Right renal pelvis (tissue), 4 donors: ENCODE measurements around the gene ZEB2. TPM values are rescaled to one million over a fixed set of nuclear protein-coding genes. Genes with fewer than 3 reads are reported as not detected.

Source experiments
- DNase-seq, 4 donors: peaks; one replicate each; pipeline ENCODE4 v3.0.0-alpha.2; 2013; ENCODE audit warnings: low read depth in 4 of 4, low spot score in 3 of 4, missing footprints in 1 of 4
- polyA plus RNA-seq, 4 donors: library from polyadenylated mRNA; unstranded; fragments of 120-200 nt; gene quantifications; one replicate each; pipeline ENCODE4 v1.2.1, GENCODE V29; 2013; ENCODE audit not compliant: insufficient read length in 4 of 4

ZEB2 gene
- polyA plus RNA-seq, 4 donors = 113 to 148 (median 138) TPM

DNA sequence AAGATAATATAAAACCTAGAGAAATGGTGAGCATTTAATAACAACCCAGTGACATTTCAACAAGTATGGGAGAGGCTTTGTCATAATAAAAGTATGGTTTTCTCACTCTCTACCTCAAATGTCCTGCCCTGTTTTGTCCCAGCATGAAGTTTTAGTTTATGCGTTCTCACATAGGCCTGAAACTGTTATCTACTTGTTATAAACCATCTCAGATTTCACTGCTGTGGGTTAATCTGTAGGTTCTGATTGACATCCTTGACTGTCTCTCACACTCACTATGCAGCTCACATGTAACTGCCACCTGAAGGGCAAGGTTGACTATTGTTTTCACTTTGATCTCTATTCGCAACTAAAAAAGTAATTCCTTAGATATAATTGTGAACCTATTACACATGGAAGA is 44.9 kb downstream of the ZEB2 start:
- DNase-seq = no peak

GRCh38 chr2:144474017-144474416 is 45.9 kb downstream of the ZEB2 start:
- no peak for DNase-seq

DNA sequence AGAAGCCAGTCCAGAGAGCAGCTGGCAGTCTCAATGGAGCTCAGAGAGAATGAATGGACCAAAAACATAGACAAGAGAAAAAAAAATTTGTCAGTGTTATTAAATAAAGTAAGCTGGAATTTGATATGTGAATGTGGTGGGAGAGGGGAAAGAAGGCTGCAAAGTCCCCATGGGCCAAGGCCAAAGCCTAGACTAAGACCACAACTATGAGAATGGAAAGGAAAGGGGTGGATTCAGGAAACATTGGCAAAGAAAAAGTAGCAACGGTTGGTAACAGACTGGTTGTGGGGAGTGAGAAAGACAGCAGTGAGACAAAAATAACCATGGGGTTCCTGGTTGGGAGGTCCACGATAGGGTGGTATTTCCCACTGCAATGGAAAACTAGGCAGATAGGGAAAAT is 47.0 kb downstream of the ZEB2 start:
- DNase-seq = no peak

- no peak for DNase-seq
Observed at GRCh38 chr2:144472046-144472412, 47.9 kb downstream of the ZEB2 start.

DNA sequence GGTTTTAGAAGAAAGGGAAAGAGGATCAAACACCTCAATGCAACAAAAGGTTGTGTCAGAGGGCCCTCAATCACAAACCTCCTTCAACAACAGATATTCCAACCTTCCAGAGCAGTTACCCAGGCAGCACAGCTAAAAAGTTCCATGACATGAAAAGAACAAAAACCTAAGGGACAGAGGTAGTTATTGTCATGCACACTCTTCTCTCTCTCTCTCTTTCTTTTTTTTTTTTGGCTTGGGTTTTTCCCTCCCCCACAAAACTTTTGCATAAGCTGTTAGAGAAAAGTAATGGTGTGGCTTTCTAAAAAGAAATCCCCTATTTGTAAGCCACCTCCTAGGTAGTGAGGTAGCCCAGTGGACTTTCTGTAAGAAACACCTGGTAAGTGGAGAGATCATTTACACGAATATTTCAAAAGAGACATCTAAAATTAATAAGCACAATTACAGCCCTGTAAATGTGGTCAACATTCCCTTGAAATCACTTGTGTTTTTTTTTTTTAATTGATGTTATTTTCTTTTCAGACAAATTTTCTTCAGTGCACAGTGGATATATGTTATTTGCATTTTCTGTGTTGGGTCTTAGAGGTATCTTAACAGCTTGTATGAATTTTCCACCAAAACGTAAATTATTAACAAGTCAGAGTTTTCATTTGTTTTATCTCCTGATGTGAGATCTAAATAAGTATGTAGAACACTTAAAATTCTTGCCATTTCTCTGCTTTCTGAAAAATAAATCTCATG is 48.4 kb downstream of the ZEB2 start:
- DNase-seq = no peak

DNA sequence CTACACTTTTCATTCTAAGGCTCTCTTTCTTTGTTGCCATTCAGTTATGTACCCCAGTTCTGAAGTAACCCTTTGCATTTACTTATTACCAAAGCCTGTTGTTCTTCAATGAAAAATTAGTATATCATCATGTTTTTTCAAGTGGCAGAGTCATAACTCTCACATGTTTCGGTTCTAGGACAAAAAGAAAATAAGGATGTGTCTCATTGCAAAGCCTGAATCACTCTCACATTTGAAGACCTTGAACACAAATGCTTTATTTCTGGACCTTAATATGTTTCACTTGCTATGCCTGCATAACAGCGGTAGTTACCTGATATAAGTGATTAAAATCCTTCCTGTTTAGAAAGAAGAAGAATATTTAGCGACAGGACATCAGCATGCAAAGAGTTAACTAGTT is 49.1 kb downstream of the ZEB2 start:
- no peak for DNase-seq

GRCh38 chr2:144470334-144470733 is 49.6 kb downstream of the ZEB2 start:
- no peak for DNase-seq

DNA sequence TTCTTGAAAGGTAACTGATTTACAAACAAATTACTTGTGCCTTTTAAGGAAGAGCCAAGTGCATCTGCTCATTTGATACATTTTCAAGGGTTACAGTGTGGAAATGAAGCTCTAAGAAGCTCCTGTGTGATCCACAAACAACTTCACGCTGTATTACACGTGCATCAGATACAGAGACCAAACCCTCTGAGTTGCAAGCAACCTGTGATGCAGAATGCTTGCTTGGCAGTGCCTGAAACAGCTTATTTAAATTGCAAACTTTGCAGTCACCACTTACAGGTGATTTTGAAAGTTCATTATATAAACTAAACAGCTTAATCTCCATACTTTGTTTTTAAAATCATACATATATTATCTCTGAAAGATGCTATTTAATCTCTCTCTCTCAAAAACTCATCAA is 50.1 kb downstream of the ZEB2 start:
- DNase-seq = no peak

DNA sequence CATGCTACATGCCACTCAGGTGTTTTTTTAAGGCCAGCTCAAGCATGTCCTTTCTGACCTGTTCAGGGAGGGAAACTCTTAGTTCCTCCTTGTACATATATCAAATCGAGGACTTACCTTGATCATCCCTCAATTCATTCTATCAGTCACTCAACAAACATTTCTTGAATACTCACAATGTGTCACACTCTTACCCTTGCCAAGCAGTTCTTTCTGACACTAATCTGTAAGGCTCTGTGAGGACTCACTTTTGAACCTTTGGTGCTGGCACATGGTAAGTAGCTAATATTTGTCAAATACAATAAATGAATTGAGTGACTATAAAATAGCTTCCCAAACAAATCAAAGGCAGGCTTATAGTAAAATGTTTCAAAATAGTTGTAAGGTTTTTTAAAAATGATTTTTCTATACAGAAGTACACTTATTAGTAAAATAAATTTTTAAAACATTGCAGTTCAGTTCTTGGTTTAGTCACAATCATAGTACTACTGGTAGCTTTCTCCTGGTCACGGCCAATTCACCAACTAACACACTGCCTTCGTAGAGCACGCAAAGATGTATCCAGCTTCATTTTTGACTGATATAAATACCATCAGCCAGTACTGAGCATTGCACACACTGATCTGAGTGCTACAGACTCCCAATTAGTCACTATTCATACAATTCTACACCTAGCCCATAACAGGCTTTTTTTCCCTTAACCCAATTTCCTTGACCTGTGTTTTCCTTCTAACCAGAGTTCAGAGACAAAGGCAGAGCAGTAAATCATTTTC is 50.9 kb downstream of the ZEB2 start:
- DNase-seq = no peak

DNA sequence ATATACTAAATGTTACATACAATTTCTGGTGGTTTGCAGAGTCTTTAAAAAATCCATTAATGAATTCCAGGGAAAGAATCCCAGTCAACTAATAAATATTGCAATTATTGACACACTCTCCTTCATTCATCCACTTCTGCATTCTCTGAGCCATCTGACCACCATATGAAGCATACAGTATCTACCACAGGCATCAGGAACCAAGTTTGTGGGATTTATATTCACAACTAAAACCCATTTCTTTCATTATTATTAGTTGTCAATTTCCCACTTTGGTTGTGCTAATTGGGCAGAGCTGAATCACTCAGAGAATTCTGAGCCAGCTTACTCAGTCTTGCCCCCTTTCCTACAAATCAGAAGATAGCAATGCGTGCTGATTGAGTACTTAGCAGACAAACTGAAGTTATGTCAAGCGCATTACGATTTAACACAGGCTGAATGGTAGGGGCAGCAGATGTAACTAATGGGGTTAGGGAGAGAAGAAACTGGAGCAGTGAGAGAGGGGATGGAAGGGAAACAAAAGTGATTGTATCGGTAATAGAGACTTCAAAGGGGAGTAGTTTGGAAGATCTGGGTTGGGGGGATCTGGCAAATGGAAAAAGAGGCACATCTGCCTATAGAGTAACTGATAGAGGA is 52.3 kb downstream of the ZEB2 start:
- no peak for DNase-seq

DNA sequence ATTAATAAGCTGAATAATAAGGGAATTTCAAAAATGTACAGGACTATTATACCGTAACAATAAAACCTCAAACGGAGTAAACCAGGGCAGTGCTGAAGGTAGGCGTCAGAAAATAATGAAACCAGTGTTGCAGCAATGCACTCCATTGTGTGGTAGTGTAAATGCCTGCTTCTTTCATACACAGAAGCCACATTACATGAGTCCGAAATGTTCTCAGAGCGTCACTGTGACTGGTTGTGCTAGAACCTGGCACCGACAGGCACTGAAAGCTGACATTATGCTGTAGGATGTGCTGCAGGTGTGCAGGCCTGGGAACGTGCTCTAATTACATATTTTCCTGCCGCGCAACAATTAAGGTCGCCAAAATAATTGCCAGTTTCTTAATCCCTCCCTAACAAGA is 53.3 kb downstream of the ZEB2 start:
- DNase-seq = no peak

DNA sequence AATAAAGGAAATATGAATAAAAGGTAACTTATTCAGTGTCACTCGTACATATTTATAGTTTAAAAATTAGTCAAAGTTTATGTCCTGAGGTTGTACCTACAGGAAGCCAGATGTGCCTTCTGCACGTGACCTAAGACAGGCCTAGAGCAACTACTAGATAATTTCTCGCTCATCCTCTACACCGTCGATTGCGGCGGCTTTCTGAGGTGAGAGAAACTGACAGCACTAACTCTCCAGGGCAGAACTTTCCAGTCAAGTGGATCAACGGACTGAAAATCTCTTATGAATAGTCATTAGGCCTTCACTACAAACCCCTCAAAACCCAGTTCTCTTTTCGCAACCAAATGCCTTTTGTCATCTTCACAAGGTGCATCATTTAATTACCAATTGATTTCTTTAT is 54.2 kb downstream of the ZEB2 start:
- no peak for DNase-seq

GRCh38 chr2:144464730-144465129 is 55.2 kb downstream of the ZEB2 start:
- DNase-seq = no peak

DNA sequence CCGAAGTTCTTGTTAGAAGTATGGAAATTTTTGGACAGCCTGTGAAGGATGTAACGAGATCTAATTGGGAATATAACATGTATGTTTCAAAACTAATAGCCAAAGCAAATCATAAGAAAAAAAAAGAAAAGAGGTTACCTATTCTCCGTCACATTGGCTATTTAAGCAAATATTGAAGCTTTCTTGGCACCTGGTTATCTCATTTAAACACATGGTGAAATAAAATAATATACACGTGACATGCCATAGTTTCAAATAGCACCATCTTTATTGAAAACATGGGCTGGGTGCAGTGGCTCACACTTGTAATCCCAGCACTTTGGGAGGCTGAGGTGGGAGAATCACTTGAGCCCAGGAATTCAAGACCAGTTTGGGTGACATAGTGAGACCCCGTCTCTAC is 56.7 kb downstream of the ZEB2 start:
- DNase-seq = no peak

- DNase-seq = no peak
Observed at GRCh38 chr2:144462266-144462665, 57.7 kb downstream of the ZEB2 start.

DNA sequence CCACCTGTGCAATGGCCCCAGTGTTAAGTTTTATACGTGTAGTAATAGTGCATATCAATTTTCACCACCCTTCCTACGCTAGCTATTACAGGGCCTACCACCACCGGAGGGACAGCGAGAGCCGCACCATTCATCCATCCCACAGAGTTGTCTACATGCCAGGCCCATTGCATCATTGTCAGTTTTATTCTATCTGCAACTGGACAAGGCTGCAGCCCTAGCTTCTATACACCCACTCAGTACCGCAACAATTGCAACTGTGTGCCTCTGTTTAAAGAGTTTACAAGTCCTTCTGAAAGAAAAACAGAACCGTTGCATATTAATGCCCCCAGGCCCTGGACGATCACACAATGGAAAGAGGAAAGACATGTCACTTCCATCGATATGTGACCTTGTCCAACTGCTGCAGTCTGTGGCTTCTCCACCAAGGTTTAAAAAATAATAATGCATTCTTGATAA is 58.6 kb downstream of the ZEB2 start:
- no peak for DNase-seq

DNA sequence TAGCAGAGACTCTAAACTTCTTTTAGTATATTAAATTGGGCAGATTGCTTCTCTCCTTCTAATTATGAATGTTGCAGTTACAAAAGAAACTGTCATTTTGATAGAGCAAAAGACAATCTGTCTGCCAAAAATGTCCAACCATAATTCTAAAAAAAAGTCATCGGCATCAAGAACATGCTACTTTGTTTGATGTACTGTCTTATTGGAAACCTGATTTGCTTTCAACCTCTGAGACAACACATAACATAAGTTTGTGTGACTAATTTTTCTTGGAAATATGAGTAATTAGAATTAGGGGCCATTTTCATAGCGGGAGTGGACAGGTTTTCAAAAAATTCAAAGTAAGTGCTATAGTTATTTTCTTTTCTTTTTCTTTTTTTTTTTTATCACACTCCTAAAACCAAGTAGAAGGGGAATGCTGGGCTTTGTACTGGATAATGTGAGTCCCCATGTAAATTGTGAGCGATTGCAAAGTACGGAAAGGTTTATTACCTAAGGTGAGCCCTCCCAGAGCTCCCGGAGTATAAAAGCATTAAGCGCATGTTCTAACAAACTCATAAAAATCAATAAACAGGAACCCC is 59.1 kb downstream of the ZEB2 start:
- DNase-seq = no peak

DNA sequence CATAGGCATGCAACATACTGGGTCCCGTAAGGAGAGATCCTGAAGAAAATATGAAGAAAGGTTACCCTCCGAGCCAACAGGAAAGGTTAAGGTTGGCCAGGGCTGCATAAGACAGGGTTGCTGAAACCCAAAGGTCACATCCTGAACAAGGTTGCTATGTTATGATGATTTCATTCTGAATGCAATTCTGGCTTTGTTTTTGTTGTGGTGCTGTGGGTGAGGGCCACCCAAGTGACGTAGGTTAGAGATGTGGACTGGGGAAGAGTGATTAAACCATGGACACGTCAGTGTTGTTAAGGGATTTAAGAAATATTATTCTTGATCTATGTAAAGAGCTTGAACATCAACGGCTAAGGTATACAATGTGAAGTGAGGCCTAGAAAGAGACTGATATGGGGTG is 60.0 kb downstream of the ZEB2 start:
- no peak for DNase-seq

GRCh38 chr2:144459286-144459685 is 60.6 kb downstream of the ZEB2 start:
- no peak for DNase-seq

DNA sequence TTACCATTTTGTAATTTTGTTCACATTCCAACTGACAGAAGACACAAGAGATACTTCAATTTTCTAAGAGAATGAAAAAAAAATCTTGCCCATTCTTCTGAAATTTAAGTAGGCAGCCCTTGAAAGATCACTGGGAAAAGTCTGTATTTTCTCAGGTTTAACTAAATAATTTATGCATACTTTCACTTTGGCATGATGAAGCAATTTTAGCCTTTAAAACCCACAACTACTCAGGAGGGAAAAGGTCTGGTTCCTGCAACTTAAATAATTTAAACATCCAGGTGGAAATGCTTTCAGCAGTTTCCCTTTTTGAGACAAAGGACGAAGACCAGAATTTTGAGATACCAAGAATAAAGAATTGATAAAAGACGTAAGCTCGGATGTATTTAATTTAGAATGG is 61.4 kb downstream of the ZEB2 start:
- DNase-seq = no peak

GRCh38 chr2:144456680-144457079 is 63.2 kb downstream of the ZEB2 start:
- DNase-seq = no peak
